Esophagus squamous epithelium (tissue), 4 donors: ENCODE data around the gene PILRA.
"Not testable (repeated sequence)": the region's sequence is repeated elsewhere in the genome, so short reads cannot be mapped to it uniquely, and the experiment has no call there.

Experiments used
- CTCF ChIP-seq, 6 experiments: fragments of 450-650 bp in 4 of 6; fragments of 200-600 bp in 2 of 6; sonication (generic) in 2 of 6; IDR thresholded peaks; one replicate each; pipeline ENCODE4 v1.5.1; 2016 to 2019; ENCODE audit warnings: antibody characterized with exemption in 6 of 6, mild to moderate bottlenecking in 4 of 6, moderate library complexity in 4 of 6
- POLR2A ChIP-seq, 4 donors: fragments of 450-650 bp; IDR thresholded peaks; one replicate each; pipeline ENCODE4 v1.6.1; 2017; ENCODE audit warnings: antibody characterized with exemption in 4 of 4, mild to moderate bottlenecking in 4 of 4, moderate library complexity in 3 of 4

- not testable (repeated sequence) for TF ChIP-seq CTCF, POLR2A (IDR thresholded peaks at IDR 0.05)
Observed at GRCh38 chr7:100326914-100327313, 46.4 kb upstream of the PILRA start.
